HG02678 (cell line): ENCODE results near the gene LZTR1.
"Not testable (repeated sequence)": the region's sequence is repeated elsewhere in the genome, so short reads cannot be mapped to it uniquely, and the experiment has no call there.

Source experiments
- ATAC-seq: cut with Tn5 transposase; IDR thresholded peaks from one replicate; pipeline ENCODE4 v1.9.1; 2021; ENCODE audit warnings: mild to moderate bottlenecking, moderate library complexity; ENCODE audit not compliant: unreplicated experiment

Gene LZTR1

GRCh38 chr22:21030032-21030431, 47.9 kb downstream of the LZTR1 start:
- ATAC-seq, result no peak

- ATAC-seq, result no peak
Observed at GRCh38 chr22:21030621-21031544, 48.8 kb downstream of the LZTR1 start.

GRCh38 chr22:21031545-21032036, 49.5 kb downstream of the LZTR1 start:
- no peak for ATAC-seq

DNA sequence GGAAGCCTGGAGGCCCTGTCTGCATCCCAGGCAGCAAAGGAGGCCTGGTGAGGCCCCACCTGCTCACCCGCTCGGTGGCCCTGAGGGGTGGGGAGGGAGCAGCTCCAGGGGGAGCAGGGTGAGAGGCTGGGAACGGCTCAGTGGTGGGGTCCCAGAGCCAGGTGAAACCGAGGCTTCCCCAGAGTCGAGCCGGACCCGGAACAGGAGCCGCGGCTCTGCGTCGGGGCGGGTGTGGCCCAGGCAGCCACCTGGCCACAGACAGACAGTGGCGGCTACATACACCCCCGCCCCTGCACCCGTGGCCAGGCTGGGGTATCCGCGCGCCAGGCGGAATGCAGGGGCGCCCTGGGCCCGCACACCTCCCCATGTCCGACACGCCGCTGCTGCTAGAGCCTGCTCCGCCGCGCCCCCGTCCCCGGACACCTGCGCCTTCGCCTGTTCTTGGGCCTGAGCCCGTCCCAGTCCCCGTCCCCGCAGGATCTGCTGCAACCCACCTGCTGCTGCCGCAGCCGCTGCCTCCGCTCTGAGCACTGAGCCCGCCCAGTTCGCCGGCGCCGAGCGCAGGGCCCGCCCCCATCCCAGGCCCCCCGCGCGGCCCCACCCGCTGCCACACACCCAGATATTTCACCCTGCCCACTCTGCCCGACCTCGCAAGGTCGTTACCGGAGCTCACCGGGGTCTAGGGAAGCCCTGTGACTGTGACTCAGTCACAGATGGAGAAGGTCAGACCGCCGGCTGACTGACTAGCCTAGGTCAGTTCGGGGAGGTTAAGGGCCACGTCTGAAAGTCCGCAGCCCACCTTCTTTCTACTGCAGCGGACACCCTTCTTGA, 50.2 kb downstream of the LZTR1 start, which contains the start of gene SLC7A4:
SLC7A4 (minus strand) TSS at position 525 of the 831 bp plus-strand sequence. CDS start 749 bp downstream, outside the sequence.
- no peak for ATAC-seq

GRCh38 chr22:21032868-21033688, 51.0 kb downstream of the LZTR1 start:
- no peak for ATAC-seq

GRCh38 chr22:21033895-21034294, 51.8 kb downstream of the LZTR1 start:
- ATAC-seq, result no peak

DNA sequence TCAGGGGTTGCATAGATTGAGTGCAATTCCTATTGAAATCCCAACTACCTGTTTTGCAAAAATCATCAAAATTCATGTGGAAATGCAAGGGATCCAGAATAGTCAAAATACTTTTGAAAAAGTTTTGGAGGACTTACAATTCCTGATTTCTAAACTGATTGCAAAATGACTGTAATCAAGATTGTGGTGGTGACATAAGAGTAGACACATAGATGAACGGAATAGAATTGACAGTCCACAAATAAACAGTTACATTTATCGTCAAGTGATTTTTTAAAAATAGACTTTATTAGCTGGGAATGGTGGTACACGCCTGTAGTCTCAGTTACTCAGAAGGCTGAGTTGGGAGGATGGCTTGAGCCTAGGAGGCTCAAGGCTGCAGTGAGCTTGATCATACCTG, 52.9 kb downstream of the LZTR1 start:
- no peak for ATAC-seq

DNA sequence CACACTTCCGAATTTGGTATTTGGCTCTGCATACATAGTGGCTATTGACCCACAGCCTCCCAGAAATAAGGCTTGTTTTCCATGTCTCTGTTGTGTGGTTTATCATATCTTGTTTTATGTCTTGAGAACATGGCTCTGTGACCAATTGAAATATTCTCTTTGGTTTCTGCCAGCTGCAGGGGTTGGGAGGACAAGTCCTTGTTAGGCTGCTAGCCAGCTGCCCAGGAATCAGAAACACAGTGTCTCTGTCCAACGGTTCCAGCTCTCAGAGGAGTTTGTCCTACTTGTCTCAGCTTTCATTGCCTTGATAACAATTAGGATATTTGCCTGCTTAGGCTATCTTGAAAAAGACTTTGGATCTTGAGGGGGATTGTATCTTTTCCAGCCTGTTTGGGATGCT, 56.3 kb downstream of the LZTR1 start:
- no peak for ATAC-seq

DNA sequence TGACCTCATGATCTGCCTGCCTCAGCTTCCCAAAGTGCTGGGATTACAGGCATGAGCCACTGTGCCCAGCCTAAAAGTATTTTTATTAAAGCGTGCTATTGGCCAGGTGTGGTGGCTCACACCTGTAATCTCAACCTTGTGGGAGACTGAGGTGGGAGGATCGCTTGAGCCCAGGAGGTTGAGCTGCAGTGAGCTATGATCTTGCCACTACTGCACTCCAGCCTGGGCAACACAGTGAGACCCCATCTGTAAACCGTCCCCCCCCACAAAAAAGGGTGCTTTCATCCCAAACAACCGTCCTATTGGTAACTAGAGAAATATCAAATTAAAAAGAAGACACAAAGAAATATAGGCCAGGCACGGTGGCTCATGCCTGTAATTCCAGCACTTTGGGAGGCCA, 57.1 kb downstream of the LZTR1 start:
- ATAC-seq, result not testable (repeated sequence)

- no peak for ATAC-seq
Observed at GRCh38 chr22:21041937-21042336, 59.8 kb downstream of the LZTR1 start.

DNA sequence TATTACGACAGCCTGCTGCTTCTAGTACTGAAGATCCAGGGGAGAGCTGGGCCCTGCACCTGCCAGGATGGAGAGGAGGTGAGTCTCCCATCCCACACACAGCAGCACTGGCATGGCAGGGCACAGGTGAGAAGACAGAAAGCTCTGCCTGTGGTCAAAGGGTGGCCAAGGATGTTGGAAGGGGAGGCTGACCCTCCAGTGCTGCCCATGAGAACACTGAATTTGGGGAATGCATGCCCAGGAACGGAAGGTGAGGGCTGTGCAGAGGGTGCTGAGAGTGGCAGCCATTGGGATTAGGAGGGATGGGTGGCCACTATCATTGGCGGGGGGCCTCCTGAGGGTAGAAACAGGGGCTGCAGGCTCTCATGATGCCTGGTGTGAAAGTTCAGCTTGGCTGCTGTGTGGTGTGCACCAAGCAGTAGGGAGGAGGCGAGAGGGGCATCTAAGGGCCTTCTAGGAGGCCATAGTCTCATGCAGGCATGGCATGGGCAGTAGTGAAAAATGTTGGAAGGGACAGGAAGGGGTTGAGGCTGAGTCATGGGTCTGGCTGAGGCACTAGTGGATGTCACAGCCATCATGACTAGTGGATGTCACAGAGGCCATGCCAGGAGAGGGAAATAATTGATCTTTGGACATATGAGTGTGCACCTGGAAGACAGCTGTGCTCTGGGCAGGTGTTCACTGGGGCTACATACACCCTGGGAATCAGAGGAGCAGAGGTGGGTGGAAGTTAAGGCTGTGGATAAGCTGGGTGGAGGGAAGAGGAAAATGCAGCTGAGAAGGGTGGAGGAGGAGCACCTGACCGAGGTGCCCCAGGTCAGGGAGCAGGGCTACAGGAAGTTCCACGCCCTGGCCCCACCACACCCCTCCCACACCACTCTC, 61.1 kb downstream of the LZTR1 start:
- no peak for ATAC-seq

DNA sequence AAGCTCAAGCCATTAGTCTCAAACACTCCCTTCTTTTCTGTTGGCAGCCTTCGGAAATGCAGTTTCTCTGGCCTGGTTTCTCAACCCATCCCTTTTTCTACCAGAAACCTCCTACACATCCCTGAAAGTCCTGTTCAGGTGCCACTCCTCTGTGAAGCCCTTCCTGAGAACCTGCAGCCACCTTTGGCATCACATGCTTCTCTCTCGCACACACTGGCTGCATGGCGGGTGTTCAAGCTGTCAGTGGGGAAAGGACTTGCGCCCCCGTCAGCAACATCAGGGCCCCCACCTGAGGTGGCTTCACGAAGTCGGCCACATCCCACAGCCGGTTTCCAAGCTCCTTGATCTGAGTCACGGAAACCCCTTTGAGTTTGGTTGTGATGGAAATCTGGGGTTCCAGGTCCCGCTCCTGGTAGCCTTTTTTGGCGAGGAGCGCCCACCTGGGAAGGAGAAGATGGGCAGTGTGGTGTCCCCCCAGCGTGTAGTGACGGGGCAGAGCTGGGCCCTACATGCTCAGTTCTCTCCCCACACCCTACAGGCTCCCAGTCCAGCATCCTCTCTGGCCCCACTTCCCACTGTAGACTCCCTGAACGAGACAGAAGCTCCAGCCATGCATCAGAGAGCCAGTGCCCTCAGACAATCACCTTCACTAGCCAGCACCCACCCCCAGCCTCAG, 61.9 kb downstream of the LZTR1 start:
- ATAC-seq, result no peak

- ATAC-seq, result no peak
Observed at GRCh38 chr22:21044931-21045584, 63.0 kb downstream of the LZTR1 start.

- peak; percentile 84 for ATAC-seq
Observed at GRCh38 chr22:21045585-21046294, 63.6 kb downstream of the LZTR1 start, which contains the start of gene LRRC74B. LRRC74B (plus strand) TSS chr22:21045946; CDS start chr22:21045987, 41 bp downstream.

DNA sequence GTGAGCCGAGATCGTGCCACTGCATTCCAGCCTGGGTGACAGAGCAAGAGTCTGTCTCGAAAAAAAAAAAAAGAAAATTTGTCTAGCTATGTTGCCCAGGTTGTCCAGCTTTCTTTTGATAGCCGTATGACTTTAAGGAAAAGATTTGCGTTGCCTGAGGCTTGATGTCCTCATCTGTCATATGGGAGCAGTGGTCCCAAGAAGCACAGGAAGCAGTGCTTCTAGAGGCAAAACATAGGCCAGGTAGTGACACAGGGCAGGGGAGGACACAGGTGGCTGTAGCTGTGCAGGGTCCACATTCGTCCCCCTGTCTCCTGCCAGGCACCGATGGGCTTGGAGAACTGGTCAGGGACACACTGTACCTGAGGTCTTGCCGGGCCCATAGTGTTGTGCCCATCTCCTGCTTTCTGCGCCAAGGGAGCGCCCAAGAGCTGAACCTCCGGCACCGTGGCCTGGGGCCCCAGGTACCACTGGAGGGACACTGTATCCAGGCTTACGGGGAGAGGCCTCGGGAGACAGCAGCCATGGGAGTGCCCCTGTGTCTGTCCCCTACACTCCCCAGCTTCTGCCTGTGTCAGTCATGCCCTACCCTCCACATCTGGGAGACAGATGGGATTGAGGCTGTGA, 65.1 kb downstream of the LZTR1 start:
- no peak for ATAC-seq

GRCh38 chr22:21047730-21048129, 65.6 kb downstream of the LZTR1 start:
- no peak for ATAC-seq

GRCh38 chr22:21048448-21048847, 66.4 kb downstream of the LZTR1 start:
- not testable (repeated sequence) for ATAC-seq
